Measurements from ENCODE around the gene PARD6A. TPM values are rescaled to one million over a fixed set of nuclear protein-coding genes. Genes with fewer than 3 reads are reported as not detected.

The PARD6A gene
- total RNA-seq, 1 donor from 2014 or later: 4.7 TPM

DNA sequence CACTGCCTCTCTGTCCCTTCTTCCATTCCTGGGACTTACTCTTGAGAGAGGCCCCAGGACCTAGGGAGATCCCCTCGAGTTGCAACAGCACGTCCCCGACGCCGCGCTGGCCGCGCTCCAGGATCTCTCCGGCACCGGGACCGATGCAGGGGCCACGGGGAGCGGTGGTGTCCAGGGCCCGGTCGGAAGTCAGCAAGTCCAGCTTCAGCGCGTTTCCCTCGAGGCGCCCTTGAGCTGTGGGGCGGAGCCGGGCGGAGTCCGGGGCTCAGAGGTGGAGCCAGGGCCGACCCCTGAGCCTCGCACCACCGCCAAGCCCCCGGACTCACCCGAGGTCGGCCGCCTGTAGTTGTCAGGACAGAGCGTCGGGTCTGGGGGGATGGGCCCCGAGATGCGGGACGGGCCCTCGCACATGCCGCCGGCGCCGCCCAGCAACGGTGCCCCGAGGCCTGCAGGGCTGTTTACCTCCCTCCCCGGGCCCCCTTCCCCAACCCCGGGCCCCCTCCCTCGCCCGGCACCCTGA is 5.3 kb downstream of the PARD6A start:
- no peak for DNase-seq (ENCODE audit: extremely low spot score, unreplicated experiment)
- no peaks in the 10 kb centered on the region for H3K36me3 Mint-ChIP-seq
- H3K27me3 Mint-ChIP-seq: no peaks in the 10 kb centered on the region
- TF ChIP-seq, protein P1, sequence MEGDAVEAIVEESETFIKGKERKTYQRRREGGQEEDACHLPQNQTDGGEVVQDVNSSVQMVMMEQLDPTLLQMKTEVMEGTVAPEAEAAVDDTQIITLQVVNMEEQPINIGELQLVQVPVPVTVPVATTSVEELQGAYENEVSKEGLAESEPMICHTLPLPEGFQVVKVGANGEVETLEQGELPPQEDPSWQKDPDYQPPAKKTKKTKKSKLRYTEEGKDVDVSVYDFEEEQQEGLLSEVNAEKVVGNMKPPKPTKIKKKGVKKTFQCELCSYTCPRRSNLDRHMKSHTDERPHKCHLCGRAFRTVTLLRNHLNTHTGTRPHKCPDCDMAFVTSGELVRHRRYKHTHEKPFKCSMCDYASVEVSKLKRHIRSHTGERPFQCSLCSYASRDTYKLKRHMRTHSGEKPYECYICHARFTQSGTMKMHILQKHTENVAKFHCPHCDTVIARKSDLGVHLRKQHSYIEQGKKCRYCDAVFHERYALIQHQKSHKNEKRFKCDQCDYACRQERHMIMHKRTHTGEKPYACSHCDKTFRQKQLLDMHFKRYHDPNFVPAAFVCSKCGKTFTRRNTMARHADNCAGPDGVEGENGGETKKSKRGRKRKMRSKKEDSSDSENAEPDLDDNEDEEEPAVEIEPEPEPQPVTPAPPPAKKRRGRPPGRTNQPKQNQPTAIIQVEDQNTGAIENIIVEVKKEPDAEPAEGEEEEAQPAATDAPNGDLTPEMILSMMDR (conservative IDR thresholded peaks at IDR 0.05): no peak
- H3K4me3 Mint-ChIP-seq: peak overlapping the region; percentile 80
- peaks cover 8% of the 10 kb centered on the region for H3K4me1 Mint-ChIP-seq (ENCODE audit: unreplicated experiment)
- H3K27ac Mint-ChIP-seq: no peak overlapping the region
- no peaks in the 10 kb centered on the region for H3K9me3 Mint-ChIP-seq

DNA sequence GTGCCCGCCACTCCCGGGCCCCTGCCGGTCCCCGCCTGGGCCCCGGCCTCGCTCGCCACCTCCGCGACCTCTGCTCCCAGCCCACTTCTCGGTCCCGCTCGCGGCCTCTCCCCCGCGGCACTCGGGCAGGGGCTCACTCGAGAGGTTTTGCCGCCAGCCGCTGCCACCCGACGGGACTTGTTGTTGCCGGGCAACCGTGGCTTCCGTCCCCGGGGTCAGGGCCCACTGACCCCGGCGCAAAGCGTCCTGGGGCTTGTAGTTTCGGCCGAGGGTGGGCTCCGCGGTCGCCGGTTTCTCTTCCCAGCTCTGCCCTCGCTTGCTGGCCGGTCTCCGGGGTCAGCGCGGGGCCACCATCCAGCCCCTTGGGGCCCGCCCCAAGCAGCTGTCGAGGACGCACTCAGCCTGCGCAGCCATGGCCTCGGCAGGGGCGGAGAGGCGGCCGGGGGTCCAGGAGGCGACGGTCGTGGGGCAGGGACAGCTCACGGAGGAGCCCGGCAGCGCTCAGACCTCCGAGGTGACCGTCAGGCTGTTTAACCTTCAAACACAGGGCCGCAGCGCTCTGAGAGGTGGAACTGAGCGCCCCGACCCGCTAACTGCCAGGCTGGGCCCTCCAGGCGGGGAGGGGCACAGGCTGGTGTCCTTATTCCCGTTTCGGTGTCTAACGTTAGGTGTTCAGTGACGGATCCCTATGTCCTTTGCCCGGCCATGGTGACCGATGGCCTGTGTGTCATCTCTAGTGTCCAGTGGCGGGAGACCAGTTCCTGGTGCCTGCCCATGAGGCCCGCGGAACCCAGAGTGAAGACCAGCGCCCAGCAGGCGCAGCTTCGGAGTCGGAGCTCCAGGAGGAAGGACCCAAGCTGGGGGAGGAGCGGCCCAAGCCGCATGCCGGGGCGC is 6.0 kb downstream of the PARD6A start, which contains the start of the genes C16orf86 and ENKD1:
TSS of gene C16orf86 (plus strand) at position 256 of the 894 bp plus-strand sequence. CDS start at position 413, 157 bp downstream.
TSS of gene ENKD1 (minus strand) at position 192 of the 894 bp plus-strand sequence. CDS start 308 bp downstream, outside the sequence.
- Mint-ChIP-seq H3K27ac (peak within 1 kb of the TSS; percentile 59), H3K4me3 (peak within 1 kb of the TSS; percentile 86), H3K27me3 (no peaks in the 10 kb centered on the region), H3K9me3 (no peaks in the 10 kb centered on the region), H3K36me3 (no peaks in the 10 kb centered on the region), H3K4me1 (ENCODE audit: unreplicated experiment) (peaks cover 8% of the 10 kb centered on the region)
- TF ChIP-seq, protein P1 (conservative IDR thresholded peaks at IDR 0.05): no peak
- no peak for DNase-seq (ENCODE audit: extremely low spot score, unreplicated experiment)

DNA sequence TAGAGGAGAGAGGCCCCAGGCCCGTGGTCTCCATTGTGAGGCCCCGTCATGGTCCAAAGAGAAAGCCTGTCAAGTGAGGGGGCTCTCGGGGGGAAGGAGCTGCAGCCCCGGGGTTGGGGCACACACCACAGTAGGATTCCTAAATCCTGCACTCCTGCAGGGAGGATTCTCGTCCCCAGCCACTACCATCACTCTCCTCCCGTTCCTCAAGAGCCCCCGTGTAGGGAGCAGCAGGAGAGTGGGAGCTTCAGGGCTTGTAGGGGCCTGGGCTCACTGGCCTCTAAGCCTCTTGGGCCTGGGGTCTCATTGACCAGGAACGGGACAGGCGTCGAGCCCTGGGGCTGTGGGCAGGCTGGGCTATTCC is 6.7 kb downstream of the PARD6A start:
- H3K27ac Mint-ChIP-seq: peak overlapping the region; percentile 59
- TF ChIP-seq, protein P1 (conservative IDR thresholded peaks at IDR 0.05): no peak
- peaks cover 11% of the 10 kb centered on the region for H3K4me1 Mint-ChIP-seq (ENCODE audit: unreplicated experiment)

DNA sequence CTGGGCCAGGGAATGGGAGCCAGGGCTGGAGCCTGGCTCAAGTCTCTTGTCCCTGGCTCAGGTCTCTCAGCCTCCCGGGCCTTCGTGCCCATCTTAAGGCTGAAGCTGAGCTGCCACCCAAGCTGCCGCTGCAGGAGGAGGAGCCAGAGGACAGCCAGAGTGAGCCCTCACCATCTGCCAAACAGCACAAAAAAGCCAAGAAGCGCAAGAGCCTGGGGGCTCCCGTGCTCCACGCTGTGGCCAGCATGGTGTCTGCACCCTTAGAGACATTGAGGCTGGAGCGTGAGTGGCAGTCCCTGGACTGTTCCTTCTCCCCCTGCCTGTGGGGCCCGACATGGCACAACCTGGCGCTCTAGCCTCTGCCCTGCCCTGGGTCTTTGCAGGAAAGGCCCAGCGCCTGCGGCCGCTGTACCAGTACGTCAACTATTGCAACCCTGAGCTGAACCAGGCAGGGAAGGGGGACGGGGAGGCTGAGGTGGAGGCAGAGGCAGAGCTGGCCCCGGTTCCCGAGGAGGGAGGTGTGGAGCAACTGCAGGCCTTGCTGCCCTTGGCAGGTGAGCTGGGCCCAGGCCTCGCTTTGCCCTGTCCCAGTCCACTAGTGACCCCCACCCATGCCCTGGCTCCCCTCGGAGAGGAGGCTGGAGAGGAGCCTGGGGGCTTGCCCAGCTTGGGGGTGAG is 7.2 kb downstream of the PARD6A start:
- TF ChIP-seq, protein P1 (conservative IDR thresholded peaks at IDR 0.05): peak; percentile 83
- Mint-ChIP-seq H3K27ac (no peak overlapping the region), H3K36me3 (no peaks in the 10 kb centered on the region), H3K4me3 (no peak overlapping the region), H3K9me3 (no peaks in the 10 kb centered on the region), H3K27me3 (no peaks in the 10 kb centered on the region), H3K4me1 (ENCODE audit: unreplicated experiment) (peaks cover 15% of the 10 kb centered on the region)
- no peak for DNase-seq (ENCODE audit: extremely low spot score, unreplicated experiment)

More for the DNA sequence above, 6.7 kb downstream of the PARD6A start:
- Mint-ChIP-seq H3K9me3 (no peaks in the 10 kb centered on the region), H3K4me3 (peak overlapping the region; percentile 86), H3K27me3 (no peaks in the 10 kb centered on the region), H3K36me3 (no peaks in the 10 kb centered on the region)
- no peak for DNase-seq (ENCODE audit: extremely low spot score, unreplicated experiment)

DNA sequence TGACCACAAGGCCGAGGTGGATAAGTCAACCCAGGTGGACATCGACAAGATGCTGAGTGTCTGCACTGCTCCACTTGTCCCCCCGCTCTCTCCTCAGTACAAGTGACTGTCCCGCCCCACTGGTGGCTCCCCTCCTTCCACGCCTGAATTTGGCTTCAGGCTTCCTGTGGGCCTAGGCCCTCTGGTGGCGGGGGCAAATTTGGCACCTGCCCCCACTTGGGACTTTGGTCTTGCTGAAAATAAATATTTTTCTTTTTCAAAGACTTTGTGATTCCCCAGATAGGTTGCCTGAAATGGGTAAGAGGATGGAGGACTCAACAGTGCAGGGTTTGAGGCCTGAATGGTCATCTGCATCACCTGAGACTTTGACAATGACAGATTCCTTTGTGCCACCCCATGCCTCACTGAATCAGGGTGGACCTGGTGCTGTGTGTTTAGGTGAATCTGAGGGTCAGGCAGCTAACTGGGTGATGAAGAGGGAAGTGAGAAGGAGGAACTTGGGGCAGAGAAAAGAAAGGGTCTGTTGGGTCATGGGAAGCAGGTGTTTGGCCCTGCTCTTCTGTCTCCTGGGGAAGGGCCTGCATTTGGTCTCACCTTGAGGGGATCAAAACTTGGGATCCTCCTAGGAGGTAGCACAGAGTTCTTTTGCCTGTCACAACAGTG is 7.9 kb downstream of the PARD6A start:
- H3K27ac Mint-ChIP-seq: peak overlapping the region; percentile 67
- no peaks in the 10 kb centered on the region for H3K27me3 Mint-ChIP-seq
- peak overlapping the region; percentile 51 for H3K4me3 Mint-ChIP-seq
- H3K36me3 Mint-ChIP-seq: no peaks in the 10 kb centered on the region
- no peaks in the 10 kb centered on the region for H3K9me3 Mint-ChIP-seq
- TF ChIP-seq, protein P1 (conservative IDR thresholded peaks at IDR 0.05): no peak
- H3K4me1 Mint-ChIP-seq (ENCODE audit: unreplicated experiment): peaks cover 17% of the 10 kb centered on the region
- no peak for DNase-seq (ENCODE audit: extremely low spot score, unreplicated experiment)
